Adipose tissue (tissue), 3 donors: ENCODE results near the gene COL17A1. TPM values are rescaled to one million over a fixed set of nuclear protein-coding genes. Genes with fewer than 3 reads are reported as not detected.

Experiments
- H3K27ac ChIP-seq: one replicate; pipeline ENCODE4 v1.5.1; 2013; ENCODE audit warnings: low read depth, low read length
- WGBS, 3 donors: extraction: QIAGEN DNeasy Blood & Tissue Kit; methylation state at CpG; one replicate each; pipeline ENCODE4 v1.1.7; 2013; 5-methylcytosine and 5-hydroxymethylcytosine counted together
- polyA plus RNA-seq, 3 donors: library from polyadenylated mRNA; stranded (reverse); fragments of 200-250 nt; gene quantifications; one replicate each; pipeline ENCODE4 v1.2.3, GENCODE V29; 2013
- donor health status: healthy with polysubstance abuse.
- donor health status: Bipolar disorder and iron deficiency.
- donor health status: healthy.

The COL17A1 gene
- polyA plus RNA-seq, 3 donors = 0.12 to 1.0 (median 0.45) TPM

DNA sequence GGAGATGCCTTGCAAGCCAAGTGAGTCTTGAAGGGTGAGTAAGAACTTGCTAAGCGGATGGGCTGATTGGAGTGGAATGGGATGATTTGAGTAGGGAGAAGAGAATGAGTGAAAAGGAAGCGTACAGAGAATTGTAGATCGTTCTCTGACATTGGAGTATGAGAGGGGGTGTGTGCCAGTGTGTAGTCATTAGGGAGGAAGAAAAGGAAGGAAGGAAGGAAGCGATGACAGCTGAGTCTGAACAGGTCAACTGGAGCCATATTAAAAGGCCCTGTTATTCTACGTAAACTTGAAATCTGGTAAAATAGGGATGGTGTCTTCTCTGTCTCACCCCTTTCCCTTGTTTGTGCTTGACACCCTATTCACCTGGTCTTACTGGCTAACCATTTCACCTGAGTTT, 63.7 kb downstream of the COL17A1 start:
- WGBS, 3 donors = 75 to 93% (median 85%) methylated on average over 5 of the region's 5 CpGs
- no peak overlapping the region for H3K27ac ChIP-seq

DNA sequence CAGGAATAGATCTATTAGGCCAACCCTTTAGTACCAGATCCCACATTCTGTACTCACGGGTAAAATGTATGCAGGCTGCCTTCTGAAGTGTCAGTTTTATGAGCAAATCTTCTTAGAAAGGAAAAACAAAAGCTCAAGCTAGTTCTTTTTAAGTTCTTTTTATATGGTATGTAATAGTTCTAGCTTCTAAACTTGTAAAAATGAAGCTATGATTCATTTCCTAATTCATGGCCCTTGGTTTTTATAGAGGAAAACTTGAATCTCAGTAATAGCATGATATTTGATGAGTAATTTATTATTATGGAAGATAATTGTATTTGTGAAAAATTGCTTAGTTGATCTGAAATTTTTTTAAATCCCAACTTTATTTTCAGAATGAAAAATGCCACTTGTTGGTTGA, 64.4 kb downstream of the COL17A1 start:
- 94 to 100% (median 96%) methylated on average over 1 of the region's 1 CpG for WGBS, 3 donors
- H3K27ac ChIP-seq = no peak overlapping the region

- no peak overlapping the region for H3K27ac ChIP-seq
- 91 to 96% (median 95%) methylated on average over 1 of the region's 1 CpG for WGBS, 3 donors
Measured at GRCh38 chr10:104020020-104020419, 65.7 kb downstream of the COL17A1 start.

DNA sequence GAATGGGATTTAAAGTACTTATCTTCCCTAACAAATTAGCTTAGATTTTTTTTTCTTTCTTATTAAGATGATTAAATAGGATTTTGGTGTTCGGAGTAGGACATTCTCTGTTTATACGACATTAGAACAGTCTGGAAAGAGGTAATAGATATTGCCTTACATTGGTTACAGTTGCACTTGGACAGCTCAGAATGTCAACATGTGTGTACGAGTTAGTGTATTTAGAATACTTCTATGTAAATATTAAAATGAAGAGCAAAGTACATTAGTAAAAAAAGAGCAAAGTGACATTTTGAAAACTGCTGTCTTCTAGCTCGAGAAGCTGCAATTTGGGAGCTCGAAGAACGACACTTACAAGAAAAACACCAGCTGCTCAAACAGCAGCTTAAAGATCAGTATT, 67.2 kb downstream of the COL17A1 start:
- WGBS, 3 donors = 80 to 97% (median 94%) methylated on average over 6 of the region's 6 CpGs
- H3K27ac ChIP-seq = no peak overlapping the region

GRCh38 chr10:104016661-104017060, 69.0 kb downstream of the COL17A1 start:
- WGBS, 3 donors = 82 to 89% (median 83%) methylated on average over 1 of the region's 1 CpG
- H3K27ac ChIP-seq = no peak overlapping the region

GRCh38 chr10:104014176-104014575, 71.5 kb downstream of the COL17A1 start:
- 92 to 93% (median 93%) methylated on average over 2 of the region's 2 CpGs for WGBS, 3 donors
- no peak overlapping the region for H3K27ac ChIP-seq

- WGBS, 3 donors = 93 to 98% (median 94%) methylated on average over 4 of the region's 4 CpGs
- H3K27ac ChIP-seq = no peak overlapping the region
Measured at GRCh38 chr10:104013489-104013888, 72.2 kb downstream of the COL17A1 start.

GRCh38 chr10:104011904-104012303, 73.8 kb downstream of the COL17A1 start:
- WGBS, 3 donors = 94 to 96% (median 94%) methylated on average over 2 of the region's 2 CpGs
- H3K27ac ChIP-seq = no peak overlapping the region

GRCh38 chr10:104005172-104005863, 80.4 kb downstream of the COL17A1 start:
- 86 to 94% (median 92%) methylated on average over 8 of the region's 8 CpGs for WGBS, 3 donors

DNA sequence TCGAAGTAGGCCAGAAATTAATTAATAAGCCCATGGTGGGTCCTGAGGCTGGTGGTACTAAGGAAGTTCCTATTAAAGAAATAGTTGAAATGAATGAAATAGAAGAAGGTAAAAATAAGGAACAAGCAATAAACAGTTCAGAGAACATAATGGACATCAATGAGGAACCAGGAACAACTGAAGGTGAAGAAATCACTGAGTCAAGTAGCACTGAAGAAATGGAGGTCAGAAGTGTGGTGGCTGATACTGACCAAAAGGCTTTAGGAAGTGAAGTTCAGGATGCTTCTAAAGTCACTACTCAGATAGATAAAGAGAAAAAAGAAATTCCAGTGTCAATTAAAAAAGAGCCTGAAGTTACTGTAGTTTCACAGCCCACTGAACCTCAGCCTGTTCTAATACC, 82.8 kb downstream of the COL17A1 start:
- no peak overlapping the region for H3K27ac ChIP-seq
- 89 to 100% (median 100%) methylated on average over 1 of the region's 1 CpG for WGBS, 3 donors

More at GRCh38 chr10:104005172-104005863, 80.4 kb downstream of the COL17A1 start:
- H3K27ac ChIP-seq = no peak overlapping the region

GRCh38 chr10:103998805-103999204, 86.9 kb downstream of the COL17A1 start:
- no peak overlapping the region for H3K27ac ChIP-seq
- WGBS, 3 donors = 97 to 100% (median 99%) methylated on average over 2 of the region's 2 CpGs

GRCh38 chr10:103995134-103995533, 90.5 kb downstream of the COL17A1 start:
- WGBS, 3 donors = 85 to 97% (median 90%) methylated on average over 1 of the region's 1 CpG
- no peak overlapping the region for H3K27ac ChIP-seq

GRCh38 chr10:103991393-103992128, 94.1 kb downstream of the COL17A1 start:
- WGBS, 3 donors = 48 to 79% (median 79%) methylated on average over 3 of the region's 3 CpGs

GRCh38 chr10:103990531-103990930, 95.1 kb downstream of the COL17A1 start:
- 73 to 92% (median 84%) methylated on average over 1 of the region's 1 CpG for WGBS, 3 donors

More at GRCh38 chr10:103991393-103992128, 94.1 kb downstream of the COL17A1 start:
- H3K27ac ChIP-seq = no peak overlapping the region

GRCh38 chr10:103990121-103990520, 95.6 kb downstream of the COL17A1 start:
- WGBS, 3 donors = 63 to 82% (median 82%) methylated on average over 3 of the region's 3 CpGs
- H3K27ac ChIP-seq = no peak overlapping the region

More at GRCh38 chr10:103990531-103990930, 95.1 kb downstream of the COL17A1 start:
- H3K27ac ChIP-seq = no peak overlapping the region

DNA sequence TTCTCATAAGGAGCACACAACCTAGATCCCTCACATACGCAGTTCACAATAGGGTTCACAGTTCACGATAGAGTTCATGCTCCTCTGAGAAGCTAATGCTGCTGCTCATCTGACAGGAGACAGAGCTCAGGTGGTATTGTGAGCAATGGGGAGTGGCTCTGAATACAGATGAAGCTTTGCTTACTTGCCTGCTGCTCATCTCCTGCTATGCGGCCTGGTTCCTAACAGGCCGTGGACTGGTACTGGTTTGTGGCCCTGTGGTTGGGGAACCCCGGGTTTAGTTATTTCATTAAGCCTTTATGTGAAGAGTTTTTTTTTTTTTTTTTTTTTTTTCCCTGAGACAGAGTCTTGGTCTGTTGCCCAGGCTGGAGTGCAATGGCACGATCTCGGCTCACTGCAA, 99.3 kb downstream of the COL17A1 start:
- no peak overlapping the region for H3K27ac ChIP-seq
- WGBS, 3 donors = 77 to 86% (median 86%) methylated on average over 7 of the region's 7 CpGs

DNA sequence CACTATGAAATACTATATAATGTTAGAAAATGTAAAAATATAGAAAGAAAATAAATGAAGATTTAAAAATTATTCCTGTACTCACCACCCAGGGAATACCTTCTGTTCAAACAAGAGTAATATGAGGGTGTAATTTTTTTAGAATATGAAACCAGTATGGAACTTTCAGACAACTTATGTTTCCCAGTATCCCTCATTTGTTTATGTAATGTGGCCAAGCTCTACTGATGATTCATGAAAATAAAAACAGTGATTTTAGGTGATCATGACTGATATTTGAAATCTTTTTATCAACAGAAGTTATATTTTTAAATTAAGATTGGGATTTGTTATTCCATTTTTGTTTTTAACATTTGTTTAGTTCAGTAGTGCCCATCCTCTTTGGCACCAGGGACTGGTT, 100.0 kb downstream of the COL17A1 start:
- no peak overlapping the region for H3K27ac ChIP-seq

GRCh38 chr10:103983367-103983911, 102.2 kb downstream of the COL17A1 start:
- H3K27ac ChIP-seq = no peak overlapping the region
- WGBS, 3 donors = 23 to 48% (median 26%) methylated on average over 4 of the region's 4 CpGs

GRCh38 chr10:103982639-103983038, 103.0 kb downstream of the COL17A1 start:
- no peak overlapping the region for H3K27ac ChIP-seq
- 94 to 97% (median 96%) methylated on average over 4 of the region's 4 CpGs for whole genome bisulfite sequencing, 3 donors
